Lower lobe of right lung (tissue), 2 donors: ENCODE results near the gene CDC42EP2. TPM values are rescaled to one million over a fixed set of nuclear protein-coding genes. Genes with fewer than 3 reads are reported as not detected.

Source experiments
- ATAC-seq, 2 donors: fragments of 200-7000 bp; cut with Tn5 transposase; one replicate each; pipeline ENCODE4 v1.9.1; 2020 to 2022; ENCODE audit warnings: mild to moderate bottlenecking in 2 of 2, moderate library complexity in 2 of 2
- DNase-seq: peaks from one replicate; pipeline ENCODE4 v3.0.0-alpha.2; 2020
- H3K27ac ChIP-seq: fragments of 200-600 bp; one replicate; pipeline ENCODE4 v1.8.0; 2022
- H3K27me3 ChIP-seq: fragments of 200-600 bp; one replicate; pipeline ENCODE4 v1.8.0; 2022; ENCODE audit warnings: low read depth
- H3K36me3 ChIP-seq: fragments of 200-600 bp; one replicate; pipeline ENCODE4 v1.8.0; 2022; ENCODE audit warnings: mild to moderate bottlenecking
- H3K4me1 ChIP-seq: fragments of 200-600 bp; one replicate; pipeline ENCODE4 v1.8.0; 2022
- H3K4me3 ChIP-seq: fragments of 200-600 bp; one replicate; pipeline ENCODE4 v1.8.0; 2022; ENCODE audit warnings: mild to moderate bottlenecking
- H3K9me3 ChIP-seq: fragments of 200-600 bp; one replicate; pipeline ENCODE4 v1.8.0; 2022
- intact Hi-C: fragments of 100-400 bp; cut with DNase I; formaldehyde crosslinking; loops from one replicate; pipeline ENCODE4 v1.11.0; 2022
- total RNA-seq: library from RNA; stranded (reverse); fragmentation: NEBNext Ultra II Directional; extraction: Animal tissue kit (Norgen Biotek cat#: 25700); gene quantifications from one replicate; pipeline ENCODE4 v1.2.1, GENCODE V29; 2021
- TF ChIP-seq, protein P1 (sequence below): fragments of 200-600 bp; IDR thresholded peaks from one replicate; pipeline ENCODE4 v1.8.0; 2022; ENCODE audit warnings: antibody characterized with exemption, mild to moderate bottlenecking
- donor health status: DM: no; HTN: yes; CAD: no; lungs with severe emphysema.

Gene CDC42EP2
- total RNA-seq, 1 donor from 2014 or later, result 17.0 TPM

DNA sequence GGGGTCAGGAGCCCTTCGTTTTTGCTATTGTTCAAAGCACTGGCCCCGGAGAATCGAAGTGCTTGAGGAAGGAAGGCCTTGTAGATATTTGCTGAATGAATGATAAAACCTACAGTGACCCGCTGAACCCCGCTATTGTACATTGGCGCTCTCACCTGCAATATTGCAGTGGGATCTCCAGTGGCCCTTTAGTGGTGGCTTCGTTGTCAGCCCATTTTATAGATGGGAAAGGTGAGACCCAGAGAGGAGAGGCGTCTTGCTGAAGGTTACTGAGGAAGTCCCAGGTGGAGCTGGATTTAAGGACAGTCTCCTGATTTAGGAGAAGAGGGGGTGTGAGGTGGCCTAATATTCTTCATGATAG is 1.2 kb downstream of the CDC42EP2 start:
- Histone ChIP-seq H3K4me3 (peak overlapping the region; percentile 100), H3K36me3 (peaks cover 6% of the 10 kb centered on the region), H3K27ac (peak overlapping the region; percentile 91), H3K27me3 (no peaks in the 10 kb centered on the region), H3K9me3 (no peaks in the 10 kb centered on the region), H3K4me1 (peaks cover 72% of the 10 kb centered on the region)
- ATAC-seq, result no peak
- intact Hi-C loops, result loop anchor here (5.0 kb wide), 1 partner anchor 39 kb away; no protein-coding TSS in a partner anchor
- no peak for DNase-seq
- TF ChIP-seq, protein P1, sequence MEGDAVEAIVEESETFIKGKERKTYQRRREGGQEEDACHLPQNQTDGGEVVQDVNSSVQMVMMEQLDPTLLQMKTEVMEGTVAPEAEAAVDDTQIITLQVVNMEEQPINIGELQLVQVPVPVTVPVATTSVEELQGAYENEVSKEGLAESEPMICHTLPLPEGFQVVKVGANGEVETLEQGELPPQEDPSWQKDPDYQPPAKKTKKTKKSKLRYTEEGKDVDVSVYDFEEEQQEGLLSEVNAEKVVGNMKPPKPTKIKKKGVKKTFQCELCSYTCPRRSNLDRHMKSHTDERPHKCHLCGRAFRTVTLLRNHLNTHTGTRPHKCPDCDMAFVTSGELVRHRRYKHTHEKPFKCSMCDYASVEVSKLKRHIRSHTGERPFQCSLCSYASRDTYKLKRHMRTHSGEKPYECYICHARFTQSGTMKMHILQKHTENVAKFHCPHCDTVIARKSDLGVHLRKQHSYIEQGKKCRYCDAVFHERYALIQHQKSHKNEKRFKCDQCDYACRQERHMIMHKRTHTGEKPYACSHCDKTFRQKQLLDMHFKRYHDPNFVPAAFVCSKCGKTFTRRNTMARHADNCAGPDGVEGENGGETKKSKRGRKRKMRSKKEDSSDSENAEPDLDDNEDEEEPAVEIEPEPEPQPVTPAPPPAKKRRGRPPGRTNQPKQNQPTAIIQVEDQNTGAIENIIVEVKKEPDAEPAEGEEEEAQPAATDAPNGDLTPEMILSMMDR, result peak; percentile 48

DNA sequence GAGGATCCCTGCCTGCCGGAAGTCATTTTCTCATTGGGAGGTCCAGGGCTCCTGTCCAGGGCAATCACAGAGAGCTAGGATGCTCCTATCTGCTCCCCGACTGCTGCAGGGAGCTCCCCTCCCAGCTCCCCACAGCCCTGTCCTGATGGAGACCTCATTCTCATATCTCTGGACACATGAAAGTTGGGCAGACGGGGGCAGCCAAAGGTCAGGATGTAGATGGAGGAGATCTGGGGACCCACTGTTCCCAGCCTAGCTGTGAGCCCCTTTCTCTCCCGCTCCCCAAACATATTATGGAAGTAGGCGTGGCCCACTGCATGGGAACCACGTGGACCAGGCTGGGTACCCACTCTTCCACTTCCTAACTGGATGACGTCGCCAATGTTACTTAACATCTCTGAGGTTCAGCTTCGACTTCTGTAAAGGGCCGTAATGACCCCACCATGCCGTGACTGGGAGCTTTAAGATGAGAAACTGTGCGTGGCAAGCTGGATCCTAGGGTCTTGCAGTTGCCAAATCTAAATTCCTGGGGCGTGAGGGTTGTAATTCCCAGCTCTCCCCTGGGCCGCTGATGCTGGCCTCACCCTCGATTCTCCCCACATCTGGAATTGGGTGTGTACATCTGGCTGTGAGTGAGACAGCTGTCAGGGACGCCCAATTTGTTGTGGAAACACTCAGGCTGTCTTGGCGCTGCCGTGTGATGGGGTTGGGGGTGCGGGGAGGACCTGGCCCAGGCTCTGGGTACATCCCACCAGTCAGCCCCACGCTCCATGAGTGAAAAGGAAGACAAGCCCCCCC is 1.8 kb downstream of the CDC42EP2 start:
- ATAC-seq (peak; percentile 2 to 4), DNase-seq (peak; percentile 53)
- Histone ChIP-seq H3K27ac (peak overlapping the region; percentile 91), H3K4me1 (peaks cover 72% of the 10 kb centered on the region), H3K36me3 (peaks cover 11% of the 10 kb centered on the region), H3K4me3 (peak overlapping the region; percentile 100), H3K27me3 (no peaks in the 10 kb centered on the region), H3K9me3 (no peaks in the 10 kb centered on the region)
- intact Hi-C loops, result loop anchor here (5.0 kb wide), 1 partner anchor 39 kb away; no protein-coding TSS in a partner anchor
- TF ChIP-seq, protein P1, result no peak

DNA sequence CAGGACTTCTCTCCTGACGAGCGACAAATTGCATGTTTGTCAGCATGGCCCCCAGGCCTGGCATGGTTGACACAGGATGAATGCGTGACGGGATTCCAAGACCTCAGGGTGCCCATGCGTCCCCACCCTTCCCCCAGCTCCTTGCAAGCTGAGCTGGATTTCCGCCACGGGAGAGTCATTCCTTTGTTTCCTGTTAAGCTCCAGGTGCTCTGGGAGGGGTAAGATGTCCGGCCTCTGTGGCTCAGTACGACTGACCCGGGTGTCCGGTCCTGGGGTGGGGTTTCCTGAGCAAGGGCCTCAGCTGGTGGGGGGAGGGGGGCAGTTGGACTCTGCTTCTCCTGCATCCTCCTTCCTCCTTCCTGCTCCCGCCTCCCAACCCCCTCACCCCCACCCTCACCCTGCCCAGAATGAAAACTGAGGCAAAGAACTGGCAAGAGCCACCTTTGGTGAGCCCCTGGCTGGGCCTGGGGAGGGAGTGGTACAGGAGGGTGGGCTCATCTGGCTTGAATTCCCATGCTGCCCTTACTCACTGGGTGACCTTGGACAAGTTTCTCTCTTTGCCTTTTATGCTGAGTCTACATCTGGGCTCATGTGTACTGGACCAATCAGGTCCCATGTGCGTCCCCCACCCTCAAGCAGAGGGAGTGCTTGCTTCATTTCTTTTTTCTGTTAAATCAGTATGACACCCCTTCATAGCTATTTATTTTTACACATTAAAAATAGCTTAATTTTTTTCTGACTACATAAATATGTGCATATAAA is 2.5 kb downstream of the CDC42EP2 start:
- intact Hi-C loops, result loop anchor here (5.0 kb wide), 1 partner anchor 40 kb away; no protein-coding TSS in a partner anchor
- DNase-seq, result peak; percentile 71
- H3K4me1 ChIP-seq, result peaks cover 73% of the 10 kb centered on the region

DNA sequence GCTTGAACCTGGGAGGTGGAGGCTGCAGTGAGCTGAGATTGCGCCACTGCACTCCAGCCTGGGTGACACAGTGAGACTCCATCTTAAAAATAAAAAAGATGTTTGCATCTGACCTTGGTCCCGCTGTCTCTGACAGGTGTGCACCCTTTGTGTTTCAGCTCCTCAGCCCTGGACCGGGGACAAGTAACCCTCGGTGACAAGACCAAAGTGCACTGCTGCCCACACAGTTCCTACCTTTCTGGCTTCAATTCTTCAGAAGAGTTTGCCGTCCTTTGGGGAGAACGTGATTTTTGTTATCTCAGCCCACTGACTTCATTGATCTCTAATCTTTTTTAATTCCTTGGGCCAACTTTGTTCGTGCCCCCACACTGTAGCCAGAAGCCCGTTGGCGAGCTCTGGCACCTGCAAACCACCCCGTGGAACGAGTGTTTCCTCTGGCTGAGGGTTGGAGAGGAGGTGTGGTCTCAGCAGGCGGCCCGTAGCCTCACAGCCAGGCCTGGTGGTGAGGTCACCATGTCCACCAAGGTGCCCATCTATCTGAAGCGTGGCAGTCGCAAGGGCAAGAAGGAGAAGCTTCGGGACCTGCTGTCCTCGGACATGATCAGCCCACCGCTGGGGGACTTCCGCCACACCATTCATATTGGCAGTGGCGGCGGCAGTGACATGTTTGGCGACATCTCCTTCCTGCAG is 5.9 kb downstream of the CDC42EP2 start:
- Histone ChIP-seq H3K4me1 (peaks cover 58% of the 10 kb centered on the region), H3K27me3 (no peaks in the 10 kb centered on the region), H3K9me3 (no peaks in the 10 kb centered on the region), H3K4me3 (no peak overlapping the region), H3K36me3 (peaks cover 31% of the 10 kb centered on the region), H3K27ac (no peak overlapping the region)
- ATAC-seq, result no peak
- DNase-seq, result no peak
- TF ChIP-seq, protein P1, result no peak
- intact Hi-C loops, result no loop called here

More for the DNA sequence above, 2.5 kb downstream of the CDC42EP2 start:
- TF ChIP-seq, protein P1, result no peak
- H3K4me3 ChIP-seq, result peak overlapping the region; percentile 100
- H3K36me3 ChIP-seq, result peaks cover 19% of the 10 kb centered on the region
- no peak for ATAC-seq
- peak overlapping the region; percentile 91 for H3K27ac ChIP-seq
- no peaks in the 10 kb centered on the region for H3K9me3 ChIP-seq
- H3K27me3 ChIP-seq, result no peaks in the 10 kb centered on the region

DNA sequence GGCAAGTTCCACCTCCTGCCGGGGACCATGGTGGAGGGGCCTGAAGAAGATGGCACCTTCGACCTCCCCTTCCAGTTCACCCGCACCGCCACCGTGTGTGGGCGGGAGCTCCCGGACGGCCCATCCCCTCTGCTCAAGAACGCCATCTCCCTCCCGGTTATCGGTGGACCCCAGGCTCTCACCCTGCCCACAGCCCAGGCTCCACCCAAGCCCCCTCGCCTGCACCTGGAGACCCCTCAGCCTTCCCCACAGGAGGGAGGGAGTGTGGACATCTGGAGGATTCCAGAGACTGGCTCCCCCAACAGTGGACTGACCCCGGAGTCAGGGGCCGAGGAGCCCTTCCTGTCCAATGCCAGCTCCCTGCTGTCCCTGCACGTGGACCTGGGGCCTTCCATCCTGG is 6.4 kb downstream of the CDC42EP2 start:
- TF ChIP-seq, protein P1, result no peak
- H3K36me3 ChIP-seq, result peaks cover 31% of the 10 kb centered on the region
- intact Hi-C loops, result no loop called here
- H3K9me3 ChIP-seq, result no peaks in the 10 kb centered on the region
- no peak for DNase-seq
- peak overlapping the region; percentile 31 for H3K27ac ChIP-seq
- no peak for ATAC-seq
- peaks cover 52% of the 10 kb centered on the region for H3K4me1 ChIP-seq
- no peak overlapping the region for H3K4me3 ChIP-seq
- no peaks in the 10 kb centered on the region for H3K27me3 ChIP-seq
